ENCODE measurements around the gene GCGR.

The GCGR gene

GRCh38 chr17:81803728-81804558 is at the start of gene GCGR:
Gene GCGR, plus strand, starts transcription at chr17:81804150. Its CDS starts 4,869 bp downstream, at chr17:81809019.
- no peak for TF ChIP-seq CTCF (IDR thresholded peaks at IDR 0.05; ENCODE audit: poor library complexity, severe bottlenecking)
- peaks cover 70% of the 10 kb centered on the region for H3K27me3 ChIP-seq (ENCODE audit: insufficient read depth, poor library complexity, severe bottlenecking)
- H3K9me3 ChIP-seq (ENCODE audit: severe bottlenecking) = no peaks in the 10 kb centered on the region
- no peaks in the 10 kb centered on the region for H3K4me1 ChIP-seq (ENCODE audit: insufficient read depth, poor library complexity, severe bottlenecking)
- no peak within 1 kb of the TSS for H3K4me3 ChIP-seq (ENCODE audit: severe bottlenecking)
- DNase-seq (ENCODE audit: low spot score) (peak; percentile 62), ATAC-seq (ENCODE audit: low read depth) (no peak)
- H3K27ac ChIP-seq (ENCODE audit: poor library complexity, severe bottlenecking) = no peak within 1 kb of the TSS
- no peaks in the 10 kb centered on the region for H3K36me3 ChIP-seq (ENCODE audit: low read depth)

- Histone ChIP-seq H3K27me3 (ENCODE audit: insufficient read depth, poor library complexity, severe bottlenecking) (no peaks in the 10 kb centered on the region), H3K9me3 (ENCODE audit: severe bottlenecking) (no peaks in the 10 kb centered on the region), H3K4me3 (ENCODE audit: severe bottlenecking) (no peak overlapping the region), H3K36me3 (ENCODE audit: low read depth) (no peaks in the 10 kb centered on the region), H3K27ac (ENCODE audit: poor library complexity, severe bottlenecking) (no peak overlapping the region), H3K4me1 (ENCODE audit: insufficient read depth, poor library complexity, severe bottlenecking) (no peaks in the 10 kb centered on the region)
- no peak for TF ChIP-seq CTCF (IDR thresholded peaks at IDR 0.05; ENCODE audit: poor library complexity, severe bottlenecking)
- ATAC-seq (ENCODE audit: low read depth) (no peak), DNase-seq (ENCODE audit: low spot score) (no peak)
Measured at GRCh38 chr17:81792675-81793615, 11.0 kb upstream of the GCGR start.

- no peak for TF ChIP-seq CTCF (IDR thresholded peaks at IDR 0.05; ENCODE audit: poor library complexity, severe bottlenecking)
- Histone ChIP-seq H3K4me3 (ENCODE audit: severe bottlenecking) (no peak overlapping the region), H3K27me3 (ENCODE audit: insufficient read depth, poor library complexity, severe bottlenecking) (no peaks in the 10 kb centered on the region), H3K27ac (ENCODE audit: poor library complexity, severe bottlenecking) (no peak overlapping the region), H3K36me3 (ENCODE audit: low read depth) (no peaks in the 10 kb centered on the region), H3K4me1 (ENCODE audit: insufficient read depth, poor library complexity, severe bottlenecking) (no peaks in the 10 kb centered on the region), H3K9me3 (ENCODE audit: severe bottlenecking) (no peaks in the 10 kb centered on the region)
- ATAC-seq (ENCODE audit: low read depth) (no peak), DNase-seq (ENCODE audit: low spot score) (no peak)
Measured at GRCh38 chr17:81794074-81794476, 9.9 kb upstream of the GCGR start.

GRCh38 chr17:81794509-81794908 is 9.4 kb upstream of the GCGR start:
- no peaks in the 10 kb centered on the region for H3K27me3 ChIP-seq (ENCODE audit: insufficient read depth, poor library complexity, severe bottlenecking)
- no peak for TF ChIP-seq CTCF (IDR thresholded peaks at IDR 0.05; ENCODE audit: poor library complexity, severe bottlenecking)
- peak; percentile 68 for ATAC-seq (ENCODE audit: low read depth)
- H3K4me3 ChIP-seq (ENCODE audit: severe bottlenecking) = no peak overlapping the region
- peak; percentile 47 for DNase-seq (ENCODE audit: low spot score)
- no peaks in the 10 kb centered on the region for H3K4me1 ChIP-seq (ENCODE audit: insufficient read depth, poor library complexity, severe bottlenecking)
- H3K27ac ChIP-seq (ENCODE audit: poor library complexity, severe bottlenecking) = no peak overlapping the region
- no peaks in the 10 kb centered on the region for H3K9me3 ChIP-seq (ENCODE audit: severe bottlenecking)
- H3K36me3 ChIP-seq (ENCODE audit: low read depth) = no peaks in the 10 kb centered on the region

Data from RWPE2 (cell line).